ENCODE measurements around the gene LASP1NB.
A peak's percentile ranks its signal among the peaks of the same experiment; 100 is the strongest.
"Not testable (repeated sequence)": the region's sequence is repeated elsewhere in the genome, so short reads cannot be mapped to it uniquely, and the experiment has no call there.

Gene LASP1NB

DNA sequence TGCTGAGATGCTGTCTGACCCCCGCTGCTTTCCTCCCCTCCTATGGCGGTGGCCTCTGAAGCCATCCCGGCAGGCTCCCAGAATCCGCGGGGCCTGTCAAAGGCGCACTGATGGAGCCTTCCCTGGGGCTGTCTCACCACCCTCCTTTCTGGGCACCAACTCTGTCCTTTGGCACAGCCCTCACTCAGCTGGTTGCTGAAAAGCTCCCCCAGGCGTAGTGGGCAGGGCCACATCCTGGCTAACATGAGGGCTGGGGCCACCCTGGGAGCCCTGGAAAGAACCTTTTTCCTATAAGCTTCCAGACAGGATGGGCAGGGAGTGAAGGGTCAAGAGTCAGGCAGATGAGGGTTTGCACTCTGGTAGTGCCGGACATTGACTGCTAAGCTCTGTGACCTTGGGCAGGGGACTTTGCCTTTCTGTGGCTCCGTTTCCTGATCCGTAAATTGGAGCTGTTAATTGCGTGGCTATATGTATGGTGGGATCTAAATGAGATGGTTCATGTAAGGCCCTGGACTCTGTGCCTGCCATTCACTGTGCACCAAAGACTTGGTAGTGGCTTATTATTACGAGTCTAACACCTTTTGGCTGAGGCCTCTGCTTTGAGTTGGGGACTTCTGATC is 27.6 kb upstream of the LASP1NB start:
- no peak for DNase-seq

DNA sequence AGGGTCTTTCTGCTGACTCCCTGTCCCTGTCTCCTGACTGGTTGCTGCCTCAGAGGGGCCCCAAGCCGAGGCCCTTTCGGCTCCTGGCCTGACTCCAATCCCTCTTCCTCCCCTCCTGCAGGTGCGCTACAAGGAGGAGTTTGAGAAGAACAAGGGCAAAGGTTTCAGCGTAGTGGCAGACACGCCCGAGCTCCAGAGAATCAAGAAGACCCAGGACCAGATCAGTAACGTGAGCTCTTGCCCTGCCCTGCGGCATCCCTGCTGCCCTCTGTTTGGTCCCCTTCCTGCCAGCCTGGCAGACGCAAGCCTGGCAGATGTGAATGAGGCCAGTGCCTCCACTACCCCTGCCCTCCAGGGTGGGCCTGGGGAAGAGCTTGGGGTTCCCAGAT is 27.1 kb upstream of the LASP1NB start:
- DNase-seq, result no peak

GRCh38 chr17:38898812-38899348 is 26.5 kb upstream of the LASP1NB start:
- peak; percentile 81 for DNase-seq

- no peak for DNase-seq
Measured at GRCh38 chr17:38899421-38899820, 26.0 kb upstream of the LASP1NB start.

- peak; percentile 95 for DNase-seq
Measured at GRCh38 chr17:38900978-38901656, 24.3 kb upstream of the LASP1NB start.

GRCh38 chr17:38903404-38903803 is 22.0 kb upstream of the LASP1NB start:
- no peak for DNase-seq

GRCh38 chr17:38904892-38905291 is 20.5 kb upstream of the LASP1NB start:
- DNase-seq, result no peak

- DNase-seq, result no peak
Measured at GRCh38 chr17:38905375-38905774, 20.0 kb upstream of the LASP1NB start.

DNA sequence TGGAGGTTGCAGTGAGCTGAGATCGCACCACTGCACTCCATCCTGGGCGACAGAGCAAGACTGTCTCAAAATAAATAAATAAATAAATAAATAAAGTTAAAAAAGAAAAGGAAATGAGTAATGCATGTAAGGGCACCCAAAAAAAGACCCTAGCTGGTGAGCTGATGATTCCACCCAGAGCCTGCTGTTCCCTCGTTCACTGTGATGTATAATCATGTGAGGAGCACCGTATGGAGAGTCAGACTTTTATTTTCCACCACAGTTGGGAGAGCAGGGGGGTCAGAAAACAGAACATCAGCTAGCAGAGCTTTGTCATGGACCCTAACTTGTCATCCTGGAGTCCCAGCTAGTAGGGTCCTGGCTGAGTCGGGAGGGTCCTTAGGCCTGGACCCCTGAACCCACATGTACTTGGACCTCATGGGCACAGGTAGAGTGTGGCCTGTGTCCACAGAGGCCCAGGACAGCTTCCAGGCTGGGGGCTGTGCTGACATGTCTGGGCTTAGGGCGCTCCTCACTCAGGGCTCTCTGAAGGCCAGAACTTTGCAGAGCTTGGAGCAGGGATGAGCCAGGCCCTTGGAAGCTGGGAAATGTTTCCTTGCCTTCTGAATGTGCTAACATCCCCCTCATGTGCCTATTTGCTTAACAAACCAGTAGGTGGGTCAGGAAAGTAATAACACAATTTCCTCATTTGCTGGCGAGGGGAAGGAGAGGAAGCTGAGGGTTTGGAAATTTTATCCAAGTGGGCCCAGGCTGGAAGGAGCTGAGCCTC is 18.8 kb upstream of the LASP1NB start:
- peak; percentile 32 for DNase-seq

DNA sequence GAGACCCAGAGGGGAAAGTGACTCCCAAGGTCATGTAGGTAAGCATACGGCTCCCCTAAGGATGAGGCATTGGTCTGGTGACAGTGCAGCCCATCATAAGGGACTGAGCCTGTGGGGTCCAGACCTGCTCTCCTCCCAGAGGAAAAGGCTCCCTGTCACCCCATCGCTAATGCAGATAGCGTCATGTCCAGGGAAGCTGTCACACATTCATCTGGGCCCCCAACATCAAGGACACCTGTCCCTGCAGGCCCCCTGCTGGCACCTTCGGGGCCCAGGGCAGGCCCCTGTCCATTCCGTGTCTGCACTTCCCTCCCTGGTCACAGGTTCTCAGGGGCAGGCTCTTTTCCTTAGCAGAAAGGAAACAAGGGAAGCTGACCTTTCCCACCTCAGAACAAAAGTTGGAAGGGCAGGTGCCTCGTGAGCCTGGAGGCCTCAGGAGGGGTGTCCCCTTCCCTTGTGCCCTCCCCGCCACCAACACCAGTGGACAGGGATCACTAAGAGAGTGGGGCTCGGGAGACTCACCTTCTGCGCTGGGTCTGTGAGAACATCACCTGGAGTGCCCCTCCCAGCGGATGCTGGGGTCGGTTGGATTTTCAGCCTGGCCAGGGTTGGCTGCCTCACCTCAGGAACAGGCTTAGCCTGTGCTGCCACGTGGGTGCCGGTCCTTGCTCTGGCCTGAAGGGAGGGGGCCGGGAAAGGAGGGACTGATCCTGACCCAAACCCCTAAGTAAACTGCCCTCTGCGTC is 17.3 kb upstream of the LASP1NB start:
- DNase-seq, result no peak

DNA sequence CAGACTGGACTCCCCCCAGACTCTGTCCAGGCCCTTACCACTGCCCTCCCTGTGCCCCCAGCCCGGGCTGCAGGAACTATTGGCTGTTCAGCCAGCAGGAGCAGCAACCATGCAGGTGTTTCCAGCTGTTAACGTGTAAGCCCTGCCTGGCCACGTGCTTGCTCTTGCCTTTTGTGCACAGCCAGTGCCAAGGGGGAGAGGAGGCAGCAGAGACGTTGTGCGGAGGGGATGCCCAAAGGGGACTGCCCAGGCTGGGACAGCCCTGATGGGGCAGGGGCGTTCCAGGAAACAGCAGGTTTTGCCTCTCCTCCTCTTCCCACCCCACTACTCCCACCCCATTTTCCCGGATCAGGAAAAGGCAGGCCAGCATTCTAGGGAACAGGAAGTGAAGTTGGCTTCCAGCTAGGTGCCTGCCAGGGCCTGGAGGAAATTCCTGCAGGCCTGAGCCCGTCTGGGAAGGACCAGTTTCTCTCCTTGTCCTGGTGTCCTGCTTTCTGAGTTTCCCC is 16.7 kb upstream of the LASP1NB start:
- DNase-seq, result no peak

DNA sequence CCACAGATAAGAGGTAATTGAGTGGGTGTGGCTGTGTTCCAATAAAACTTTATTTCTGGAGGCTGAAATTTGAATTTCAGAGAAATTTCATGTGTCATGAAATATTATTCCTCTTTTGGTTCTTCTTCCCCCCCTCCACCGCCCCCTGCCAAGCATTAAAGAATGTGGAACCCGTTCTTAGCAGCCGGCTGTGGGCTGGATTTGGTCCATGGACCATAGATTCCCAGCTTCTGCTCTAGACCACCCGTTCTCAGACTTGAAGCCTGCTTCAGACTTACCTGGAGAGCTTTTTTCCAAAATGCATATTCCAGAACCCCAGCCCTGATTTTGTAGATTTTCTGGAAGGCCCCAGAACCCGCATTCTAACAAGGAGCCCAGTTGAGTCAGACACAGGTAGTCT is 15.1 kb upstream of the LASP1NB start:
- no peak for DNase-seq

DNA sequence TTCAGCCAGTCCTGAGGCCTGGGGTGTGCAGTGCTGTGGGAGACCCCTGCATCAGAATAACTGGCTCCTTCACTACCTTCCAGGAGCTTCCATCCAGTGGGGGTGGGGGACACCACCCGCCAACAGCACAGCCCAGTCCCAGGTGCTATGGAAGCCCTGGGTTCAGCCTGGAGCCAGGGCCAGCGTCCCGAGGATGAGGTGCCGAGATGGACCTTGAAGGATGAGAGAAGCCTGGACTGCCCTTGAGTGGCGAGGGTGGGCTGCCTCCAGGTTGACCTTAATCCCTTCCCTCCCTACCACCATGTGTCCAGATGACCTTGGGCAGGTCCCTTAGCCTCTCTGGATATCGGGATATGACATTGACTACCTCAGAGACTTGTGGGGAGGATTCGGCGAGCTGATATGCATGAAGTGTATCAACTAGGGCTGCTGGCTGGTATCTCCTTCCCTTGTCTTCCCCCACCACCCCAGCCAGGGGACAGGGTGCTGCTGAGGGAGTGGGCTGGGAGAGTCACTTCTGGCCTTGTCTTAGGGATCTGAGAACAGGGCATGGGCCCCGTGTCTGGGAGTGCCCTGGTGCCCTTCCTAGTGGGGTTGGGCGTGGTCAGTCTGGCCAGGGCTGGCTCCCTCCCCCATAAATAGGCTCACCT is 14.2 kb upstream of the LASP1NB start:
- no peak for DNase-seq

GRCh38 chr17:38911731-38912081 is 13.7 kb upstream of the LASP1NB start:
- not testable (repeated sequence) for DNase-seq

DNA sequence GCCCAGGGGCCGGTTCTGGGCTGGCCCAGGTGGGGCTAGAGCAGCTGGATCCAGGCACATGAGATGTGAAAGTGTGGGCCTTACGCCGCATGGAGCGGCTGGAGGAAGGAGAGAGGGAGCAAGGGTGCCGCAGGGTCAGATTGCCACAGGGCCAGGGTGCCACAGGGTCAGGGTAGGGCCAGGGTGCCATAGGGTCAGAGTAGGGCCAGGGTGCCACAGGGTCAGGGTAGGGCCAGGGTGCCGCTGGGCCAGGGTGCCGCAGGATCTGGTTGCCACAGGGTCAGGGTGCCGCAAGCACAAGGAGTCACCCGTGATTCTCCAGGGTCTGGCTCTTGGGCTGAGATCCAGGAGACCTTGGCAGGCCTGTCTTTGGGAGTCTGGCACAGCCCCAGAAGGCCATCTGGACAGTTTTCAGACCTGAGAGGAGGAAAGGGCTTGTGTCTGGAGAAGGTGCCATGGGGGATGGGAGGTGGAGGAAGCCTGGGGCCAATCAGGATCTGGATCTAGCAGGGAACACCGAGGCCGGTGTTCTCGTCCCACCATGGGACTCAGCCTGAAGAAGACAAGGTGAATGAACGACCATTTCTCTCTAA is 13.1 kb upstream of the LASP1NB start:
- DNase-seq, result no peak

DNA sequence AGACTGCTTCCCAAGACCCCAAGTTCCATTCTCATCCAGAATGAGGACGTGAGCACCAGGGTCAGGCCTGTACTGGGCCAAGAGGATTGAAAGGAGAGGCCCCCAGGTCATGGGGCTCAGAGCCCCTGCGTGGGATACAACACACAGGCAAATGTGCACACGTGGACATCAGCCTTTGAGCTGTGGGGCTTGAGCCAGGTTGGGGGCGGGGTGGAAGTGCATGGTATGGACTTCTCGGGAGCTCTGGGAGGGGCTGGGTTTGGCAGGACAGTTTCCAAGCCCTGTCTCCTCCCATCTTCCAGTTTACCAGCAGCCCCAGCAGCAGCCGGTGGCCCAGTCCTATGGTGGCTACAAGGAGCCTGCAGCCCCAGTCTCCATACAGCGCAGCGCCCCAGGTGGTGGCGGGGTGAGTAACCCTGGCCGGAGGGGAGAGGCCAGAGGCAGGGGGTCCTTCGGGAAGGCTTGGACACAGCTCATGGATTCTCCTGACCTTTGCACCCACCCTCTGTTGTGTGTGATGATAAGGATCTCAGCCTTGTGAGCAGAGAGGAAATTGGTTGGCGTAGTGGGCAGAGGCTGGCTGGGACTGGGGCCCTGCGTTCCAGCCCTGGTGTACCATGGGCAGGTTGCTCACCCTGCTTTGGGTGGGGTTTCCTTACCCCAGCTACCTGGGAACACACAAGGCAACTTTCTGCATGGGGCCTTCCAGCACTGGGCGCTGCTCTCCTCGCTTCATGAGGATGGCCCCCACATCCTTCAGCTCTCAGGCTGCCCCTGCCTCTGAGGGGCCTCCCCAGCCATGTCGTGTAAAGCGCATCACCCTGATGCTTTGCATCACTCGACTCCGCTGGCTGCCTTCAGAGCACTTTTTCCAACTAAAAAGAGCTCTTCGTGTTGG is 10.4 kb upstream of the LASP1NB start:
- no peak for DNase-seq

DNA sequence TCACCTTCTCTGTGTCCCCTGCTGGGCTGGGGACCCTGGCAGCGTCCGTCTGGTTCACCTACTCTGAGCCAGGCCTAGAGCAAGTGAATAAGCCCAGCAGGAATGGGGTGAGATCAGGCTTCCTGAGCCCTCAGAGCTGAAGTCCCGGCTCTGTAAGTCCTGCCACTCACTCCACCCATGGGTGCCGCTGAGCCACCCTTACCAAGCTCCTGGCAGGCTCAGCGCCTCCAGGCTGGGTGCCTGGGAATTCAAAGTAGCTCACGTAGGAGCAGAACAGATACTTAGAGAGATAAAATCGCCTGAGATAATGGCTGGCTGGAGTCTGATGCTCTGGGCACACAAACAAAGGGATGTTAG is 9.8 kb upstream of the LASP1NB start:
- DNase-seq, result no peak

- DNase-seq, result no peak
Measured at GRCh38 chr17:38916771-38917170, 8.6 kb upstream of the LASP1NB start.

- no peak for DNase-seq
Measured at GRCh38 chr17:38917259-38917658, 8.2 kb upstream of the LASP1NB start.

DNA sequence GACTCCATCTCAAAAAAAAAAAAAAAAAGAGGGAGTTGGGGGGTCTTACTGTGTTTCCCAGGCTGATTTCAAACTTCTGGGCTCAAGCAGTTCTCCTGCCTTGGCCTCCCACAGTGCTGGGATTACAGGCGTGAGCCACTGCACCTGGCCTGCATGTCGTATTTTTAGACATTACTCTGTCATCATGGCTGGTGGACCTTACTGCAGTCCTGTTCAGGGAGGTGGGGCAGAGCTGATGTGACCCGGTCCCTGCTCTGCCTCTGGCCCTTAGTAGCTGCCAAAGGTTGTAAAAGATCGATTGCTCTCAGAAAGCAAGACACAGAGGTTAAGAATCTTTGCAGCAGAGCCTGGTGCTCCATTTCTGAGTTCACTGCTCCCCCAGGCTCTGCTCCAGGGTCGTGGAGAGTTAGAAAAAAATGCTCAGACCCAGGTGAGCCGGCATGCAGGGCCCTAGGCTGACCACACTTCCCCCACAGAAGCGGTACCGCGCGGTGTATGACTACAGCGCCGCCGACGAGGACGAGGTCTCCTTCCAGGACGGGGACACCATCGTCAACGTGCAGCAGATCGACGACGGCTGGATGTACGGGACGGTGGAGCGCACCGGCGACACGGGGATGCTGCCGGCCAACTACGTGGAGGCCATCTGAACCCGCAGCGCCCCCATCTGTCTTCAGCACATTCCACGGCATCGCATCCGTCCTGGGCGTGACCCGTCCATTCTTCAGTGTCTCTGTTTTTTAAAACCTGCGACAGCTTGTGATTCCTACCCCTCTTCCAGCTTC is 7.1 kb upstream of the LASP1NB start:
- DNase-seq, result no peak

Measured in MV-4-11 (cell line).